SK-MEL-5 (cell line): ENCODE results near the gene FANK1. TPM values are rescaled to one million over a fixed set of nuclear protein-coding genes. Genes with fewer than 3 reads are reported as not detected.
"Not testable (repeated sequence)": the region's sequence is repeated elsewhere in the genome, so short reads cannot be mapped to it uniquely, and the experiment has no call there.

ENCODE experiments used
- DNase-seq: peaks from one replicate; pipeline ENCODE4 v3.0.0-alpha.2; 2016; ENCODE audit warnings: low read depth, low spot score
- in situ Hi-C: cut with HindIII; loops from 2 replicates; pipeline ENCODE4 v1.10.0; 2016; ENCODE audit warnings: low sequenced_read_pairs, high pct_unique_total_duplicates, low pct_unique_long_range_greater_than_20kb
- small RNA-seq, 2 experiments: library from RNA; depleted of rRNA; stranded (forward); fragments of <200 nt; gene quantifications; one replicate each; pipeline ENCODE3, GENCODE V24; 2014
- total RNA-seq: library from RNA; depleted of rRNA; stranded (reverse); fragments of >200 nt; shearing (Covaris generic); gene quantifications from 2 replicates; pipeline ENCODE4 v1.2.3, GENCODE V29; 2014; rRNA removed

FANK1 gene
- total RNA-seq, 1 experiment from 2014 or later: 1.6 TPM

DNA sequence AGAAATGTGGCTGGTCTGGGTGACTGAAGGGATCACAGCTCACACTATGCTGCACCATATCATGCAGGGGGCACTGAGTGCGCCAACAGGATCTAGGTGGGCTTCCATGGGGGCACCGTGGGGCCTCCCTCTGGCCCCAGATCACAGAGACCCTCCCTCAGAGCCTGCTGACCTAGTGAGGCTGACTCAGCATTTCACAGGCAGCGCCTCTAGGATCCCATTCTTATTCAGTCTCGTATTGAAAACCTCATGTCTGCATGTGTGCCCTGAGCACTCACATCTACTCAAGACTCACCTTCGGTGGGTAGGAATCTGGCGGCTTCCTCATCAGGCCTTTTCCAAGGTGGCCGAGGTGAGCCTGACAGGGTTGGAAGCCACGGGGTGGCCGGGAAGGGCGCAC lies 141.6 kb downstream of the FANK1 start:
- DNase-seq: no peak
- in situ Hi-C loops: no loop called here

DNA sequence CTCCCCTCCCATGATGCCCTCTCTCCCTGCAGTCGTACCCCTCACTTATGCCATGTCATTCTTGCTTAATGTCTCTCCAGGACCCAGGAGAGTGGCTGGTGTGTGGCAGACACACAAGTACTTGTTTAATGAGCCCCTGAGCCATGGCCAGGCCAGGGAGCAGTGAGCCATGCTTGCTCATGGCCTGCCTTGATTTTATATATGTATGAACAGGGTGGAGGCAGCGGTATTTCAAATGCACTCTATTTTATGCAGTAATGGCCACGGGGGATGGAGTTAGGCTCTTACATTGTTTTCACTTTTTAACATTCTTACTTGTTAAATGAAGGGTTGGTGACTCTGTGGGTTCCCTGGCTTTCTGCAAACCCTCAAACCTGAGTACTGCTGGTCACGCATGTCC lies 144.8 kb downstream of the FANK1 start:
- no peak for DNase-seq
- in situ Hi-C loops: no loop called here

DNA sequence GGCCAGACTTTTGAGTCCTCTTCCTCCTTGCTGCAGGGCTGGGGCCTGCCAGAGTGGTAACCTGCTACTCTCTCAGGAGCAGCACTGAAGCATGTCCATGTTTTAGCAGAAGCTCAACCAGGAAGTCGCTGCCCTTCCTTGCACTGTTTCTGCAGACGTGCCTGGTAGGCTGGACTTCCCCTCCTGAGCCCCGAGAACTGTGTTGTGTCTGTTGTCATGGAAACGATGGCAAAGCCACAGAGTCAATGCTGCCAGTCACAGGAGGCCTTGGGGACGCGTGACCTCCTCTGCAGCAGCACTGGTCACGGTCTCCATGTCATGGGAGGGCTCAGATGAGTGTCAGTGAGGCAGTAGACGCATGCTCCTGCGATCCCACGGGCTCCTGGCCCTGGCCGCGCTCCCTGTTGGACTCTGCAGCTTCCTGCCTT lies 145.5 kb downstream of the FANK1 start:
- in situ Hi-C loops: no loop called here
- DNase-seq: peak; percentile 32

DNA sequence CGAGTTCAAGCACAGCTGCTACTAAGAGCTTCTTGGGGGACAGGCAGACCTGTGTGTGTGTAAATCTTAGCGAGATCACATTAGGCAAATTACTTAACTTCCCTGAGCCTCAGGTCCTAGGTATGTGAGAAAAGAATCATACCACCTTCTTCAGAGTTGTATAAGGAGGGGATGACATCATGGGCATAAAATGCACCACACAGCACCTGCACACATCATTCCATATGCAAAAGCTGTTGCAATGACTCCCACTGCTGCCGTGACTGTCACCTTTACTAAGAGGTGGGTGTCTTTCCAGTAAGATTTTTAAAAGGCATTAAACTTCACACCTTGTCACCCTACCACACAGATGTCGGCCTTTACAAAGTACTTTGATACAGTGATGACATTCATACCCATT lies 146.0 kb downstream of the FANK1 start:
- in situ Hi-C loops: no loop called here
- no peak for DNase-seq

DNA sequence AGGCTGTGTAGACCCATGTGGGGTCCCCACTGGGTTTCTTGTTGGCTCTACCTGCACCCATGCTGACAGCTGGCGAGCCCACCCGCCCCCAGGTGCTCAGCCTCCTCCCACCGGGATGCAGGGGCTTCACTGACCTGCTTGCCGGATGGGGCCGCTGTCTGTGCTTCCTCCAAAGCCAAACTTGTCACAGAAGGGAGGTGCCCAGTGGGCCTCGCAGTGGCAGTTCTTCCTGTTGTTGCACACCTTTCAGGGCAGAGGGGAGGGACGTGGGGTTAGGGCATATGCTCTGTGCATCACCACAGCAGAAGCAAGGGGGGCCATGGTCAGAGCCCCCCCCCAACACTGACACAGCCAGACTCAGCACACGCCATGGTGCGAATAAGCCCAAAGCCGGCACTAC lies 146.5 kb downstream of the FANK1 start:
- DNase-seq: no peak
- in situ Hi-C loops: no loop called here

DNA sequence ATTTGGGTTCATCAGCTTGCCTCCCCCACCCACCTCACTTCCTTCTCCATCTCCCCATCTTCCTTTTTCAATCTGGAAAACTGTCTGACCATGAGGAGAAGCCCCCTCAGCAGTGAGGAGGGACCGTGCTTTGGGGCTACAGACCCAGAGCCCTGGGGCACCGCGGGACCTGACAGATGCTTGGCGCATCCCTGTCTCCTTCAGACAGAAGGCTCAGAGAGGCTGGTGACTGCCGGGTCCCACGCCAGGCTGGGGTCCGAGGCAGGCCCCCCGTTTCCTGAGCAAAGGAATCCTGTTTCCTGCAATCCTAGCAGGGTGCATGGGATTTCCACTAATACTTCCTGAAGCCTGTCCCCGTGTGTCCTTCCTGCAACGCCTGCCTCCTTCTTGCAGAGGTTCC lies 147.0 kb downstream of the FANK1 start:
- in situ Hi-C loops: no loop called here
- no peak for DNase-seq

DNA sequence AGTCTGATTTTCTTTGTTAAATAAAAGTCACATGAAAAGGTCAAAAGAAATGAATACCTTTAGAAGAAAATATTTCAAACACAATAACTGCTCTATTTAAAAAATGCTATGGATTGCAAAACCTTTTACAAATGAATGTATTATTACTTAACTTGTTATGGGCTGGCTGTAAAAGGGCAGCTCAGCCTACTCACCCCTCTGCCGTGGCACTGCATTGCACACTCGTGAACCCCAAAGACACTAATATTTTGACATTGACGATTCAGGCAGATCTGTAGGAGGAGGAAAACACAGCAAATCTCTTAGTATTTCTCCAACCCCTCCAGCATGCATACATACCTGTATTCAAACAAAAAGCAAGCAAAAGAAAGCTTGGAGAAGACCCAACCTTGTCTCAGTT lies 149.5 kb downstream of the FANK1 start:
- DNase-seq: no peak
- in situ Hi-C loops: no loop called here

DNA sequence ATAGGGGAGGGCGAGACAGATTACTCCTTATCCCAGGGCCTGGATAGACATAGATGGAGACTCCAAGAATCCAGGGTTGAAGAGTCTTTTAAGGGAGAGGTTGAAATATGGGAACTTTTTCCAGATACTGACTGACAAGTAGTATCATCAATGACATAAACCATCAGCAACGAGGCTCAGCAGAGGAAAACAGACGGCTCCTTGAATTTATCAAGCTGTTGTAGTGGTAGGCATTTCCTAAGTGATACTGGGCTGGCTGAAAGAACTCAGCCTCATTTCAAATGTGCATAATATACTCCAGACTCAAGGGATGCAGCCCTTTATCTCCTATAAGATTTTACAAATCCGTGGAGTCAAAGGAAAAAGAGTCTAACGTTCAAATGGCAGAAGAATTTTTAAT lies 150.5 kb downstream of the FANK1 start:
- no peak for DNase-seq
- in situ Hi-C loops: no loop called here

DNA sequence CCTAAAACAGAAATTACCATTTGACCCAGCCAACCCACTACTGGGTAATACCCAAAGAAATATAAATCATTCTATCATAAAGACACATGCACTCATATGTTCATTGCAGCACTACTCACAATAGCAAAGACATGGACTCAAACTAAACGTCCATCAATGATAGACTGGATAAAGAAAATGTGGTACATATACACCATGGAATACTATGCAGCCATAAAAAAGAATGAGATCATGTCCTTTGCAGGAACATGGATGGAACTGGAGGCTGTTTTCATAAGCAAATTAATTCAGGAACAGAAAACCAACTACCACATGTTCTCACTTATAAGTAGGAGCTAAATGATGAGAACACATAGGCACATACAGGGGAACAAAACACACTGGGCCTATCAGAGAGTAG lies 151.4 kb downstream of the FANK1 start:
- DNase-seq, in situ Hi-C loops: not testable (repeated sequence)

DNA sequence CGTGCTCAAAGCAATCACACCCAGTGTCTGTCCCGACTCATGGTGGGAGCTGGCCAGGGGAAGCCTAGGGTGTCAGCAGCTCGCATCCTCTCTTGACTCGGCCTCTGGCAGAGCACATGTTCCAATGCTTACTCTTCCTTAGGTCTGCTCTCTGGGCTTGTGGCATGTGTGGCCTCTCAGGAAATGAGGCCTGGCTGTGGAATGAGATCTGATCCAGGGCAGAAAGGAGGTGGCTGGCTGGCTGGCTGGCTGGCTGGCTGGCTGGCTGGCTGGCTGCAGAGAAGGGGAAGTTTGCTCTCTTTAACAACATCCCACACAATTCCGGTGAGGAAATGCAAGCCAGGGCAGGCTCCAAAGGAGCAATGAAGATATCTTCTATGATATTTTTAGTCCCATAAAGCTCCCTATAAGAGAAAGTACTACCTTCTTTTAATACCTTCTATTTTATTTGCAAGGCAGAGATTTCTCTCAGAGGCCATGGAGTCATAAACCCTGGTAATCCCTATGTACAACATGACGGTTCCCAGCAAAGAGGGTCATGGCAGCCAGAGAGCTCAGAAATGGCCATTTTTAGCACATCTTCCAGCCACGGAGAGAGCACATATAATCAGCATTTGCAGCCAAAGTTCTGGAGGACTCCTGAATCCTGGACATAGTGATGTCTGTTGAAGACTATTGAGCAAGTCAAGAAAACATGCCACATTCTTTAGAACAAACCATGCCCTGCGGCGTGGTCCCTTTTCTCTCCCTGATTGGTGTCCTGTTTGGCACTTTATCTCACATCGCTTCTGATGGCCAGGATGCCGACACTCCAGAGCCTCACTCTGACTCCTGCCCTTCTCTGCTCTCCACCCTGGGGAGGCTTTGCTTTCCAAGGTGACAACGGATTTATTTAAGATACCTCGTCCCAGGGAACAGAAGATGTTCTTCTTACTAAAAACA lies 153.7 kb downstream of the FANK1 start:
- in situ Hi-C loops: no loop called here
- no peak for DNase-seq

DNA sequence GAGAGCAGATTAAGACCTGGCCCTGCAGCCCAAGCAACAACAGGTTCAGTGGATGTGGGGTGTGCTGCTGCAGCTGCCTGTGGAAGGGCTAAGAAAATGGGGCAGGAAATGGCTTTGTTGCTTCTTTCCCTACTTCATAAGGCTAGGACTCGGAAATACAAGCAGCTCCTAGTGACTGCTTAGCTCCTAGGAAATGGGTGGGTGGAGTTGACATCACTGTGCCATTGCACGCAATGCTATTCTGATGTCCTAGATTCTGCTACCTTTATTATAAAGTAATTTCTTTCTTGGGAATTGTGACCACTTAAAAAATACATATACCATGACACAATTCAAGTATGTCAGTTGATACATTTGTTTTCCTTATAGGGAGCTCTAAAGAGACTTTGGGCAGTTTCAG lies 155.8 kb downstream of the FANK1 start:
- DNase-seq: no peak
- in situ Hi-C loops: no loop called here

DNA sequence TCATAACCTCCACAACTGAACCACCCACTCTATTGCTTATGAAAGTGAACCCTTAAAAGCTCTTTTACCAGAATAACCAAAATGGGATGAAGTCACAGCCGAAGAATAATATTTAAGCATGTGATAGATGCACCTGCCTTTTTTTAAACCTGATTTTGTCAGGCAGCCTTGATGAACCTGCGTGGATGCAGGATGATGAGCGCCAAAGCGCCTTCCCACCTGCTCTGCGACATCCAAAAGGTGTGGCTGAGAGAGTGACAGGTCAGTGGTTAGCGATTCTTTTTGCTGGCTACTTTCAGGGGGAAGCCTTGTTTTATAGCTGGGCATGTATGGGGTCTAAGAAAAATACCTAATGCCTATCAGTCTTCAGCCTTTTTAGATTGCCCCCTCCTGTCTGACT lies 157.8 kb downstream of the FANK1 start:
- in situ Hi-C loops: no loop called here
- DNase-seq: no peak

DNA sequence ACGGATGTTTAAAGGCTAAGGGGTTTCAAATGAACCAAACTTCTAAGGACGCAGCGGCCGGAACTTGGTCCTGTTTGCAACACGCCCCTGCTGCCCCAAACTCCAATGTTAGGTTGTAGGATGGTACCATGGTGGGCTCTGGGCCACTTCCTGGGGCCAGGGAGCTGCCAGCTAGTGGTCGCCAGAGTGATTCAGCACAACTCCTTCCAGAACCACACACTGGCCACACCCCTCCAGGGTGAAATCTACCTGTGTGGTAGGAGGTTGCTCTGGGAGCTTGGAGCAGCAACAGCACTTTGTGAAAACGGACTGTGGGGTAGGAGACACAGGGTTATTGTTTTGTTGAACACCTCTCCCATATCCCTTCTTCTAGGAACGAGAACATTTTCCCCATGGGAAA lies 161.1 kb downstream of the FANK1 start:
- no peak for DNase-seq
- in situ Hi-C loops: no loop called here

DNA sequence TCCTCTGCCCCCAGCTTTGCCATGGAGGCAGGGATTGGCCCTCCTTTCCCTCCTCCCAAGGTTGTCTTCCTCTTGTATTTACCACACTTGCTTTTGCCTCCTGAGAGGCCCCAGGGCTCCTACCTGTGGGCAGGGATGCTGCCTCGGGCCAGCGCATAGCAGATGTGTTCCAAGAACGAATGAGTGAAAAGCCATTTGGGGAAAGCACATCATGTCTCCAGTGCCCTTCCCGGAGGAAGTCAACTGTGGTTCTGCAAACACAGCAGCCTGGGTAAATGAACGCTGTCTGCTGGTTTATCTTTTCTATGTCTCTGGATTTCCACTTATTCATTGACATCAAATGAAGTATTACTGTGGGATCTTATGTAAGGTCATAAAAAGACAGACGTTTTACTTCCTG lies 161.7 kb downstream of the FANK1 start:
- no peak for DNase-seq
- in situ Hi-C loops: no loop called here

DNA sequence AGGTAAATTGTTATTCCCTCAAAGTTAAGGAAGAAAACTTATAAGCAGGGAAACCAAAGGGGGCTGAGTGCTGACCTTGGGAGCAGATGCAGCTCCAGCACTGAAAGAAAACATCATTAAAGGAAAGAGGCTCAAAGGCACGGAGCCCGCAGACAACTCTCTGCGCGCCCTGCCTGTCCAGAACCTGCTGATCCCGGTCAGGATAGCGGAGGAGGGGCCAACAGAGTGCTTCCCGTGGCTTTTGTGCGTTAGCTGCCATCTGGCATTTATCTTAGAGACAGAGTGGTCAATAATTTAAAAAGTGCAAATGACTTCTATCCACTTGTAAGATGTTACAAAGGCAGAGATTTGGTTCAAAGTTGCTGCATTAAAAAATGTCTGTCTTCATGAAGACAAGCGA lies 162.1 kb downstream of the FANK1 start:
- no peak for DNase-seq
- in situ Hi-C loops: no loop called here

Small RNAs within 50 kb of the gene (small RNA-seq; reads per million reads assigned to genes)
- gene GNG10P1: 0 reads per million in 2 experiments
- gene RF00017: 0 reads per million in 2 experiments
- gene RNU2-42P: 0 reads per million in 2 experiments

Other genes with a start within 250 kb of the FANK1 start
- gene TEX36, start 213.4 kb upstream of the FANK1 start, total RNA-seq: not detected in 2 replicates
- gene EDRF1, start 176.9 kb upstream of the FANK1 start, total RNA-seq: 16.5 and 17.0 TPM in 2 replicates
- not detected in 2 replicates for gene MMP21, start 120.7 kb upstream of the FANK1 start, total RNA-seq
- gene UROS, start 73.3 kb upstream of the FANK1 start, total RNA-seq: 98.5 and 99.9 TPM in 2 replicates
- 43.4 and 44.0 TPM in 2 replicates for gene BCCIP, start 73.0 kb upstream of the FANK1 start, total RNA-seq
- 47.2 and 50.2 TPM in 2 replicates for gene DHX32, start 15.3 kb upstream of the FANK1 start, total RNA-seq